ENCODE data around the gene HORMAD2.
"Not testable (repeated sequence)": the region's sequence is repeated elsewhere in the genome, so short reads cannot be mapped to it uniquely, and the experiment has no call there.

HORMAD2 gene

GRCh38 chr22:30056015-30056414 lies 24.2 kb upstream of the HORMAD2 start:
- DNase-seq (ENCODE audit: low spot score) (no peak), FAIRE-seq (no peak)

GRCh38 chr22:30057375-30057774 lies 22.9 kb upstream of the HORMAD2 start:
- no peak for FAIRE-seq
- no peak for DNase-seq (ENCODE audit: low spot score)

GRCh38 chr22:30059346-30060020 lies 20.8 kb upstream of the HORMAD2 start:
- not testable (repeated sequence) for FAIRE-seq; DNase-seq (ENCODE audit: low spot score)

- DNase-seq (ENCODE audit: low spot score); FAIRE-seq: not testable (repeated sequence)
Measured at GRCh38 chr22:30061094-30061493, 19.2 kb upstream of the HORMAD2 start.

- DNase-seq (ENCODE audit: low spot score) (no peak), FAIRE-seq (no peak)
Measured at GRCh38 chr22:30062259-30062658, 18.0 kb upstream of the HORMAD2 start.

GRCh38 chr22:30062950-30063349 lies 17.3 kb upstream of the HORMAD2 start:
- FAIRE-seq = no peak
- DNase-seq (ENCODE audit: low spot score) = no peak

- FAIRE-seq (no peak), DNase-seq (ENCODE audit: low spot score) (no peak)
Measured at GRCh38 chr22:30064172-30064571, 16.1 kb upstream of the HORMAD2 start.

GRCh38 chr22:30073743-30074142 lies 6.5 kb upstream of the HORMAD2 start:
- no peak for FAIRE-seq

GRCh38 chr22:30074147-30074546 lies 6.1 kb upstream of the HORMAD2 start:
- no peak for FAIRE-seq
- no peak for DNase-seq (ENCODE audit: low spot score)

More at GRCh38 chr22:30073743-30074142, 6.5 kb upstream of the HORMAD2 start:
- DNase-seq (ENCODE audit: low spot score) = no peak

GRCh38 chr22:30074994-30075393 lies 5.3 kb upstream of the HORMAD2 start:
- no peak for FAIRE-seq
- DNase-seq (ENCODE audit: low spot score) = no peak

GRCh38 chr22:30077279-30077880 lies 2.9 kb upstream of the HORMAD2 start:
- FAIRE-seq = no peak

GRCh38 chr22:30078320-30079311 lies 1.6 kb upstream of the HORMAD2 start:
- DNase-seq (ENCODE audit: low spot score) = no peak
- no peak for FAIRE-seq

More at GRCh38 chr22:30077279-30077880, 2.9 kb upstream of the HORMAD2 start:
- DNase-seq (ENCODE audit: low spot score) = no peak

- no peak for DNase-seq (ENCODE audit: low spot score)
- no peak for FAIRE-seq
Measured at GRCh38 chr22:30080805-30081204, 541 bp downstream of the HORMAD2 start.

- DNase-seq (ENCODE audit: low spot score) (no peak), FAIRE-seq (no peak)
Measured at GRCh38 chr22:30086496-30086895, 6.2 kb downstream of the HORMAD2 start.

- FAIRE-seq (peak; percentile 57), DNase-seq (ENCODE audit: low spot score) (peak; percentile 73)
Measured at GRCh38 chr22:30087037-30087436, 6.8 kb downstream of the HORMAD2 start.

- DNase-seq (ENCODE audit: low spot score) = peak; percentile 41
- peak; percentile 18 for FAIRE-seq
Measured at GRCh38 chr22:30087611-30088010, 7.3 kb downstream of the HORMAD2 start.

- FAIRE-seq = no peak
- no peak for DNase-seq (ENCODE audit: low spot score)
Measured at GRCh38 chr22:30088468-30088867, 8.2 kb downstream of the HORMAD2 start.

- FAIRE-seq = no peak
- no peak for DNase-seq (ENCODE audit: low spot score)
Measured at GRCh38 chr22:30089655-30089974, 9.4 kb downstream of the HORMAD2 start.

- FAIRE-seq (no peak), DNase-seq (ENCODE audit: low spot score) (no peak)
Measured at GRCh38 chr22:30092686-30093085, 12.4 kb downstream of the HORMAD2 start.

- no peak for FAIRE-seq
Measured at GRCh38 chr22:30094804-30095203, 14.5 kb downstream of the HORMAD2 start.

GRCh38 chr22:30097861-30098260 lies 17.6 kb downstream of the HORMAD2 start:
- no peak for DNase-seq (ENCODE audit: low spot score)
- FAIRE-seq = no peak

More at GRCh38 chr22:30094804-30095203, 14.5 kb downstream of the HORMAD2 start:
- DNase-seq (ENCODE audit: low spot score) = no peak

GRCh38 chr22:30100770-30101169 lies 20.5 kb downstream of the HORMAD2 start:
- not testable (repeated sequence) for DNase-seq (ENCODE audit: low spot score)

More at GRCh38 chr22:30100770-30101169, 20.5 kb downstream of the HORMAD2 start:
- not testable (repeated sequence) for FAIRE-seq
